WTC11 (cell line): ENCODE data around the gene TIGD7. TPM values are rescaled to one million over a fixed set of nuclear protein-coding genes. Genes with fewer than 3 reads are reported as not detected.

ENCODE experiments used
- ATAC-seq: fragments of 200-7000 bp; cut with Tn5 transposase; 2 replicates; pipeline ENCODE4 v1.10.0; 2021; ENCODE audit warnings: mild to moderate bottlenecking, moderate library complexity
- CTCF ChIA-PET: fragments of 300-600 bp; sonication (Branson Sonifier 250); formaldehyde crosslinking; loops from one replicate; lab custom pipeline; 2021; ENCODE audit warnings: antibody characterized with exemption; lab: Charles Lee
- POLR2A ChIA-PET: fragments of 350-600 bp; sonication (Branson Sonifier 250); formaldehyde crosslinking; loops from one replicate; lab custom pipeline; 2021; ENCODE audit warnings: antibody characterized with exemption; lab: Charles Lee
- DNase-seq: peaks from one replicate; pipeline ENCODE4 v3.0.0; 2021; ENCODE audit warnings: low spot score
- H3K27ac Mint-ChIP-seq: 2 replicates; pipeline ENCODE4 v1.8.0; 2021; ENCODE audit warnings: mixed read lengths
- H3K27me3 Mint-ChIP-seq: 2 replicates; pipeline ENCODE4 v1.8.0; 2021; ENCODE audit warnings: low read depth, mild to moderate bottlenecking, moderate library complexity, mixed read lengths
- H3K36me3 Mint-ChIP-seq: 2 replicates; pipeline ENCODE4 v1.8.0; 2021; ENCODE audit warnings: mixed read lengths
- H3K4me1 Mint-ChIP-seq: 2 replicates; pipeline ENCODE4 v1.8.0; 2022; ENCODE audit warnings: mixed read lengths
- H3K4me3 Mint-ChIP-seq: 2 replicates; pipeline ENCODE4 v1.8.0; 2021; ENCODE audit warnings: mild to moderate bottlenecking, moderate library complexity, mixed read lengths
- H3K9me3 Mint-ChIP-seq: 2 replicates; pipeline ENCODE4 v1.8.0; 2021; ENCODE audit warnings: mixed read lengths
- AFF4 ChIP-seq: sonication (generic); formaldehyde crosslinking; IDR thresholded peaks from 2 replicates; pipeline ENCODE4 v1.8.1; 2023; ENCODE audit warnings: mild to moderate bottlenecking, missing genetic modification reagents, borderline replicate concordance
- ARID4B ChIP-seq: sonication (generic); formaldehyde crosslinking; IDR thresholded peaks from 2 replicates; pipeline ENCODE4 v1.8.0; 2023; ENCODE audit warnings: missing genetic modification reagents, mild to moderate bottlenecking, borderline replicate concordance
- CREB1 ChIP-seq: sonication (generic); formaldehyde crosslinking; IDR thresholded peaks from 2 replicates; pipeline ENCODE4 v1.8.0; 2023; ENCODE audit warnings: mild to moderate bottlenecking, missing genetic modification reagents
- E2F5 ChIP-seq: sonication (generic); formaldehyde crosslinking; IDR thresholded peaks from 2 replicates; pipeline ENCODE4 v1.8.1; 2022; ENCODE audit warnings: mild to moderate bottlenecking, moderate library complexity, missing genetic modification reagents
- ERG ChIP-seq: fragments of 250-450 bp; sonication (Bioruptor Pico); IDR thresholded peaks from 2 replicates; pipeline ENCODE4 v1.8.0; 2021; ENCODE audit warnings: mild to moderate bottlenecking
- ESRRA ChIP-seq: sonication (generic); formaldehyde crosslinking; IDR thresholded peaks from 2 replicates; pipeline ENCODE4 v1.8.1; 2022; ENCODE audit warnings: mild to moderate bottlenecking, missing genetic modification reagents, borderline replicate concordance
- FOXK1 ChIP-seq: sonication (generic); formaldehyde crosslinking; IDR thresholded peaks from 2 replicates; pipeline ENCODE4 v1.8.0; 2022; ENCODE audit warnings: mild to moderate bottlenecking, moderate library complexity, missing genetic modification reagents
- FOXP4 ChIP-seq: sonication (generic); formaldehyde crosslinking; IDR thresholded peaks from 2 replicates; pipeline ENCODE4 v1.8.0; 2022; ENCODE audit warnings: mild to moderate bottlenecking, missing genetic modification reagents
- JUN ChIP-seq: sonication (generic); formaldehyde crosslinking; IDR thresholded peaks from 2 replicates; pipeline ENCODE4 v1.8.0; 2023; ENCODE audit warnings: mild to moderate bottlenecking, missing genetic modification reagents
- NFE2L1 ChIP-seq: sonication (generic); formaldehyde crosslinking; IDR thresholded peaks from 2 replicates; pipeline ENCODE4 v1.8.1; 2023; ENCODE audit warnings: missing genetic modification reagents
- NR2C2 ChIP-seq: sonication (generic); formaldehyde crosslinking; IDR thresholded peaks from 2 replicates; pipeline ENCODE4 v1.8.0; 2022; ENCODE audit warnings: mild to moderate bottlenecking, missing genetic modification reagents
- TEAD4 ChIP-seq: sonication (generic); formaldehyde crosslinking; IDR thresholded peaks from 2 replicates; pipeline ENCODE4 v1.8.0; 2022; ENCODE audit warnings: mild to moderate bottlenecking, missing genetic modification reagents
- ZBTB21 ChIP-seq: sonication (generic); formaldehyde crosslinking; IDR thresholded peaks from 2 replicates; pipeline ENCODE4 v1.8.1; 2023; ENCODE audit warnings: mild to moderate bottlenecking, missing genetic modification reagents, borderline replicate concordance
- ZBTB43 ChIP-seq: sonication (generic); formaldehyde crosslinking; IDR thresholded peaks from 2 replicates; pipeline ENCODE4 v1.8.1; 2023; ENCODE audit warnings: mild to moderate bottlenecking, missing genetic modification reagents
- total RNA-seq: library from RNA; stranded (reverse); gene quantifications from 3 replicates; pipeline ENCODE4 v1.2.3, GENCODE V29; 2021

Gene TIGD7
- total RNA-seq, 1 experiment from 2014 or later: 7.0 TPM

- DNase-seq: peak; percentile 20
- H3K4me3 Mint-ChIP-seq: peak overlapping the region; percentile 99
- peak; percentile 41; the same call in 1 of the 2 replicates for TF ChIP-seq JUN (CRISPR knock-in tag)
- TF ChIP-seq TEAD4 (CRISPR knock-in tag): 0 out of 2 replicates have a peak, but pooled peaks have one; percentile 41
- no peak for TF ChIP-seq NFE2L1 (CRISPR knock-in tag)
- TF ChIP-seq ARID4B (CRISPR knock-in tag): peak; percentile 67; the same call in 1 of the 2 replicates
- no peak for TF ChIP-seq ERG (CRISPR knock-in tag)
- 0 out of 2 replicates have a peak, but pooled peaks have one; percentile 5 for TF ChIP-seq FOXP4 (CRISPR knock-in tag)
- TF ChIP-seq NR2C2 (CRISPR knock-in tag): 0 out of 2 replicates have a peak, but pooled peaks have one; percentile 34
- TF ChIP-seq, all 79 proteins: peak for 5
- ATAC-seq: peak; percentile 2
- peaks cover 21% of the 10 kb centered on the region for H3K4me1 Mint-ChIP-seq
- peaks cover 15% of the 10 kb centered on the region for H3K9me3 Mint-ChIP-seq
- H3K36me3 Mint-ChIP-seq: peaks cover 40% of the 10 kb centered on the region
- H3K27me3 Mint-ChIP-seq: no peaks in the 10 kb centered on the region; the same call in 1 of the 2 replicates
- POLR2A ChIA-PET: interaction anchor here (0.7 to 2.3 kb wide), 10 partner anchors 12 to 218 kb away, joined by 3 to 12 read pairs (median 4); partner anchors contain the start of genes TIGD7, ZNF174, ZNF75A and ZSCAN32
- CTCF ChIA-PET: interaction anchor here (0.9 to 2.1 kb wide), 6 partner anchors 17 to 154 kb away, joined by 3 to 19 read pairs (median 4); partner anchors contain the start of genes ZNF174 and ZSCAN32
- H3K27ac Mint-ChIP-seq: peak overlapping the region; percentile 97
Measured at GRCh38 chr16:3283543-3284447, 21.4 kb downstream of the TIGD7 start.

- H3K36me3 Mint-ChIP-seq: peaks cover 32% of the 10 kb centered on the region
- DNase-seq (peak; percentile 95), ATAC-seq (peak; percentile 86)
- CTCF ChIA-PET: interaction anchor here (0.6 to 2.1 kb wide), 12 partner anchors 10 to 244 kb away, joined by 3 to 19 read pairs (median 4); partner anchors contain the start of gene ZSCAN32
- H3K9me3 Mint-ChIP-seq: peaks cover 11% of the 10 kb centered on the region
- H3K27ac Mint-ChIP-seq: peak within 1 kb of the TSS; percentile 97
- H3K4me1 Mint-ChIP-seq: peaks cover 21% of the 10 kb centered on the region
- H3K27me3 Mint-ChIP-seq: peaks cover 4% of the 10 kb centered on the region
- peak within 1 kb of the TSS; percentile 99 for H3K4me3 Mint-ChIP-seq
- POLR2A ChIA-PET: interaction anchor here (0.5 to 2.3 kb wide), 11 partner anchors 13 to 241 kb away, joined by 3 to 12 read pairs (median 4); partner anchors contain the start of genes TIGD7, ZNF174, ZNF75A and ZSCAN32
- 0 out of 2 replicates have a peak, but pooled peaks have one; percentile 56 for TF ChIP-seq E2F5 (CRISPR knock-in tag)
- TF ChIP-seq JUN (CRISPR knock-in tag): peak; percentile 53; the same call in 1 of the 2 replicates
- TF ChIP-seq ESRRA (CRISPR knock-in tag): peak; percentile 49; the same call in 1 of the 2 replicates
- TF ChIP-seq CREB1: 0 out of 2 replicates have a peak, but pooled peaks have one; percentile 62
- 0 out of 2 replicates have a peak, but pooled peaks have one; percentile 41 for TF ChIP-seq ZBTB43 (CRISPR knock-in tag)
- TF ChIP-seq AFF4: no peak
- TF ChIP-seq FOXK1: peak; percentile 39; the same call in 1 of the 2 replicates
- TF ChIP-seq ZBTB21 (CRISPR knock-in tag): 0 out of 2 replicates have a peak, but pooled peaks have one; percentile 41
- no peak for TF ChIP-seq NFE2L1 (CRISPR knock-in tag)
Measured at GRCh38 chr16:3282730-3283542, 22.3 kb downstream of the TIGD7 start, which contains the start of gene ZNF263. ZNF263 (plus strand) TSS chr16:3283491; CDS start chr16:3283819, 328 bp downstream.
